GM19351 (cell line): ENCODE results near the gene PPP1R11.
"Not testable (repeated sequence)": the region's sequence is repeated elsewhere in the genome, so short reads cannot be mapped to it uniquely, and the experiment has no call there.

Experiments
- ATAC-seq: cut with Tn5 transposase; IDR thresholded peaks from one replicate; pipeline ENCODE4 v1.9.1; 2021; ENCODE audit warnings: mild to moderate bottlenecking, moderate library complexity; ENCODE audit not compliant: unreplicated experiment

PPP1R11 gene

DNA sequence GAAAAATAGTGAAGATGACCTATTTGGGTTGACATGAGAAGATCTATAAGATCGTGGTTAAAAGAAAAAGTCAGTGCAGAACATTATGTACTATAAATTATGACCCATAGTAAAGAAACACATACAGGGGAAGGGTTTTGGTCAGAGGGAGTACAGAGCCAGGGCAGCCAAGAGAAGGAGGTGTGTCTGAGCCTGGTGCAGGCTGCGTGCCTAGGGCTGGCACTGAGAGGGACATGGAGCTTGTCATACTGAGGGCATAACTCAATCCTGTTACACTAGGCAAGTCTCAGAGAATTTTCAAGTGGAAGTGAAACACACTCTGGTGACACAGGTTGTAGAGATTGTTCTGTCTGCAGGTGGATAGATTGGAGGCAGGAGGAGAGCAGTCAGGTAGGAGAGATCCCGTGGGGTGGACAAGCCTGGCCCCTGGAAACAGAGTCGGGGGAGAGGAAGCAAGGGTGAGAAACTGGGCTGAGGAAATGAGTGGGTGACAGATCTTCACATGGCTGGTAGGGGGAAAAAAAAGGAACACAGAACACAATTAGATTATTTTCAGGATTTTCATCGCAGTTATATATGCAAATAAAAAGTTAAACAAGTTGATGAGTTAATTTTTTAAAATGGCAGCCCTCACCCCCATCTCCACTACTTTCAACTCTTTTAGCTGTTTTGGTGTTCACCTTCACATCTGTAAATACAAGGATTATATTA lies 27.1 kb downstream of the PPP1R11 start:
- ATAC-seq: no peak

DNA sequence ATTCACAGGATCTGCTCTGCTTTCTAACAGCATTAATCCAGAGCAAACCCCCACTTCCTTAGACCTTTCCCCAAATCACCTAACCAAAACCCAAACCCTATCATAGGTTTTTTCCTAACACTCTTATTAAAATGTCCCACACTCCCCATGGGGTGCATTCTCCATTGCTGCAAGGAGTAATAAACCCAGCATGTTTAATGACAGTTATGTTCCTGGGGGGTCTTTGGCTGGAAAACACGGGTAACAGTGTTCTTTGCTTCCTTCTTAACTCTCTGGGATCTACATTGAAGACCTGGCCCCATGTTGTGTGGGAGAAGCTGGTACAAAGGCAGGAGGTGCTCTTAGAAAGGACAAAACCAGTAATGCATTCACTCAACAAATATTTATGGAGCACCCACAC lies 29.8 kb downstream of the PPP1R11 start:
- no peak for ATAC-seq

DNA sequence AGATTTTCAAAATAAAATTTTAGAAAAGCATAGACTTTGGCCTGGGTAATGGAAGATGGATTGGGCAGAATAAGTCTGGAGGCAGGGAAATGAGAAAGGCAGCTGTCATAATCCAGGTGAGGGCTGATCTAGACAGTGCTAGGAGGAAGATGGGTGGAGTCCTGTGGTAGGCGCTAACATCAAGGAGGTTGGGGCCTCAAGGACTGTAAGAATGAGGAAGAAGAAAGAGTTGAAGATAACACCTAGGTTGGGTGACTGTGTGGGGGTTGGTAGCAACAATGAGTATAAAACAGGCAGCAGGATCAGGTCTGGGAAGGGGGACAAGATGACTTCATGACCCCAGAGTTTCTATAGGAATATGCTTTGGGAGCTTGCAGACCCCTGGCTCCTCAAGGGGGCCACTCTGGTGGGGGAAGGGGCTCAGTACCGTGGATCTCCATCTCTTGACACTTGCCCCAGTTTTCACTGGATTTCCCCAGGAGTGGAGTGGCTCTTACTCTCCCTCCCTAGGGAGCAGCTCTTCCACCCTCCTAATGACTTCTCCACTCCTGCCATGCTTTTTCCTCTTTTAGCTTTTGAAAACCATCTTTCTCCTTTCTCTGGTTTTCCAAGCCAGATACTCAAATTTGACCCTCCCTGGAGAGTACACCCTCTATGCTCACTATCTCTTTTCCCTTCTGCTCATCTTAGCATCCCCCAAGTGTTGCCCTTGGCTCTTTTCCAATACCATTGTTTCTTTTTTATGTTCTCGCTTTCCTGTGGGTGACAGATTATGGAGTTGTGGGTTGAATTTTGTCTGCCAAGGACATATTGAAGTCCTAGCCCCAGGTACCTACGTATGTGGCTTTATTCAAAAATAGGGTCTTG lies 31.1 kb downstream of the PPP1R11 start:
- ATAC-seq: no peak

DNA sequence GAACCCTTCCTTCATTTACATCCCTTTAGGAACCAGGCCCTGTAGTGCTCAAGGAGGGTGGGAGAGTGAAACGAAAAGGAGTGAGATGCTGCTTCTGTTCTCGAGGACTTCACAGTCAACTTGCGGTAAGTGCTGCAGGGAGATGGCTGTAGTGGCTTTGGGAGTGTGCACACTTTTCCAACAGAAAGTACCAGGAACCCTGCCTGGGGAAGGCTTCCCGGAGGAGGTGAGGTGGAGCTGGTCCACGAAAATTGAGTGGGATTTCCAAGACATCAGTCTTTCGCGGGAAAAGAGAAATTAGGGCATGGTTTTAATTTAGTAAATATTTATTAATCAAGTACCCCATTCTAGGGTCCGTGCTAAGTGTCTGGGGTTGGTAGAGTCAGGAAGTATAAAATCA lies 33.2 kb downstream of the PPP1R11 start:
- ATAC-seq: no peak

DNA sequence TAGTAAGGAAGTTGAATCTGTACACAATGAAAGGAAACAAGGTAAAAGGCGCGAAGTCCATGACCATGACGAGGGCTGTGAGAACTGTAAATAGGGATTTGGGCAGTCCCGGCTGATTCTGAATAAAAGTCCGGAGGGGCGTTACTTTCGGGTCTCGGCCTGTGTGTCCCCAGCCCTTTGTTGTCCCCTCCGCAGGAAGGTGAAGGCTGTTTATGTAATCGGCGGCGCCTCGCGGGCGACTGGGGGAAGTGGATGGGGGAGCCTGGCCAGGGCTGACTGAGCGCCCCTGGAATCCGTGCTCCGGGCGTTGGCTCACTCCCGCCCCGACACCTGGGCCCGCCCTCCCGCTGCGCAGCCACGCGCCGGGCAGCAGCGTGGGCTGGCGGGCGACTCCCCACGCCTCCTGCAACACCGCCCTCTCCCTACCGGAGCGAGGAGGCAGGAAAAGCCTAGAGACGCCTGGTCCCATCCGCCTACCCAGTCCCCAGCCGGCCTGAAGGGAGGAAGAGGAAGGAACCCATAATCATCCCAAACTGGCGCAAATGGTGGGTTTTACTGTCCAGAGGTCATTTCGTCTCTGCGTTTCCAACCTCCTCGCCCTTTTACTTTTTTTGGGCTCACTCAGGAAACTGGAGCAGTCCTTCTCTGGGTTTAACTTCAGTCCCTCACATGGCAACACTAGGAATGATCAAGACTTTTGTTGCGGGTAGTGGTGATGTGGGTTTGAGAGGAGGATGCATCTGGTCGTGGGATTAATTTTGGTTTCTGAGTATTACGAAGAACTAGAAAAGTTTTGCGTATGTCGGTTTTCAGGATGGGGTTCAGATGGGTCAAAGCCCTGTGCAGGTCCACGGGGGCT lies 33.8 kb downstream of the PPP1R11 start:
- no peak for ATAC-seq

DNA sequence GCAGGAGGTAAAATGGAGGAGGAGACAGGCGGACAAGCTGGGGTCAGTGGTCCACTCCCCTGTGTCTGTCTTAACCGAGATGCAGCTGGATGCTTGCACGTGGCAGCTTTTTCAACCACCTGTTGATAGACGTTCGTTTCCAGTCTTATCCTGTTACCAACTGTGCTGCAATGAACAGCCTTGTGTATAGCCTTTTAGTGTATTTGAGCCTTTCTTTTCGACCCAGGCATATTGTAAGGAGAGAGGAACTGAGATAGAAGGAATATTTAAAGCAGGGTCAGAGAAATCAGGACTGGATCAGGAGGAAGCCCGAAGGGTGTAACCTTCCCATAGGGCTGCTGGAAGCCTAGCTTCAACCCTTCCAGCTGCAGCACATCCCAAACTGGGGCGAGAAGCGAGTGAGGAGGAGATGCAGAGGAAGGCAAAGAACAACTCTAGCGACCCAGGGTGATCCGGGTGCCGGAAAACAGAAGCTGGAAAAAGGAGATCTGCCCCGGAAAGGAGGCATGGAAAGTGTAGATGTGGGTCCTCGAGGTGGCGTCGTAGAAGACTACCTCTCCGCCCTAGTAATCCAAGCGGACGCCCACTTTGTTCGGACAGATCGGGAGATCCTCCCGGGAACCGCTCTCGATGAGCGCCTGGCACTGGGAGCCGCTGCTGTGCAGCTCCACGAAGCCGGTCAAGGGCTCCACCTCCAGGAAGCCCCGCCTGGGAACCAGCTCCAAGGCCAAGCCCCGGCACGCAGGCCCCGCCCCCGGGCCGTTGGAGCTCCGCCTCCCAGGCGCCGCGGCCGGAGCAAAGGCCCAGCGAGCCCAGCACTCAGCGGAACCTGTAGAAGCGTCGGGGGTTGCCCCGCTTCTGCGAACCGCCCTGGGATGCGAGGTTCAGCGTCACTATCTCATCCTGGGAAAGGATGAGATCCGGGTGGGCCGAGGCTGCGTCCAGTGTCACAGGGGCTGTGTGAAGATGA lies 34.7 kb downstream of the PPP1R11 start:
- ATAC-seq: peak; percentile 66

DNA sequence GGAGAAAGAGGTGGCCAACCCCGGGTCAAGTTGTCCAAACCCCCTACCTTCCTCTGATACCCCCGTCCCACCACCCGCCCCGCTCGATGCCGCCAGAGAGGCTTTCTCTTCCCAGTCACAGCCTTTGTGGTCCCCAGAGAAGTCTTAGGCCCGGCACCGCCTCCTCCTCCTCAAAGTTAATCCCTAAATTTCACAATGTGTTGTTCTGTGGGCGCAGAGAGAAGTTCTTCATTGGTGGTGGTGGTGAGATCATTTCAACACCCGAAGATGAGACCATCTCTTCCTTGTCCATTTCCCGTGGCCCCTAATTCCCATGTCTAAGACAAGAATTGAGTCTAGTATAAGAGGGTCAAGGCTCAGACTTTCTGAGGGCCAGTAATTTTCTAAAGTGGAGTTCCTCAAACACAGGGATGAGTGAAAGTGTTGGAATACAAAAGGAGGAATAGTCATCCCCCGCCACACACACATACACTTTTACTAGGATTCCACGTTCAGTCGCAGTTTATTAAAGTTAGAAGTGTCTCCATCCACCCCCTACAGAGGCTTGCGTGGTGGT lies 35.5 kb downstream of the PPP1R11 start:
- no peak for ATAC-seq

DNA sequence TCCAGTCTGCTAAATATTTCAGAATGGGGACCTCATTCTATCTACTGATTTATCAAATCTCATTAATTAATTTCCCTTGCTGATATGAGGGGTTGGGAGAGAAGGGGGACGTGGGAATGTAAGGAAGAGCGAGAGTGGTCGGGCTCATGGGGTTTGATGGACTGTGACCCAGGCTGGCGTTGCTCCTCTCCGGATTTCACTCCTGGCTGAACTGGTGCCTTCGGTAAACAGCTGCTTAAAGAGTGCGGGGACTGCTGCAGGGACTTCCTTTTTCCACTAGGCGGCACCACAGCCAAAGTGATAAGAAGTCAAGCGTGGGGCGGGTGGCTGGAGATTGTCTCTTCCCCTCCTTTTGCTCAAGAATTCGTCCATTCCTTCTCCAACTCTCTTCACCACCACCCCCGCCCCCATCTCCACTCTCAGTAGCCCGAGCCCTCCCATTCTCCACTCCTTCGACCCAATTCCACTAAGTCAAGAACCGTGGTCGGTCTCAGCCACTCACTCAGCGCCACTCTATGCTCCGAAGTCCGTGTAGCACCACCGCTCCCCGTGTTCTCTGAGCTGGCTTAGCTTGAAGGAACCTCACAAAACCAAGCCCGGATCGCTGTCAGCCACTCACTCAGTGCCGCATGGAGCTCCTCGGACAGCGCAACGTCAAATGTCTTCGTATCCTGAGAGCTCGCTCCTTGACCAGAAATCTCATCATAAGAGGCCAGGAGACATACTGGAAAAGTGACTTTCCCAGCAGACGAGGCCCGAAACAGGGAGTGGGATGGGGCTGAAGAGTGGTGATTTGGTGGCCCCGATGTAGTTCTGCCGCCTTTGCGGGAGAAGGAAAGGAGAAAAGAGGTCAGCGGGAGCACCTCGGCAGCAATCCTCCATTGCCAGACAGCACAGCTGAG lies 36.2 kb downstream of the PPP1R11 start:
- no peak for ATAC-seq

DNA sequence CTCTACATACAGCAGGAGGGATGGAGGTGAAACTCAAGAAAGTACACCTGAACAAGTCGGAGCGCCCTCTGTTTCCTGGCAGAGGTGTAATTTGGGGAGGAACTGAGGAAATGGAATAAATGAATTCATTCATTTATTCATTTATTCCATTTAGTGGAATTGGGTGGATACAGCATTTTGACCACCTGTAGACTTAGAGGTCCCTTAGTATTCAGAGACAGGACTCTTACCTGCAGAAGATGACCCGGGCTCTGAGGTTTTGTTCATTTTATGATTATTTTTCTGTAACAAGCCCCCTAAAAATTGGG lies 36.8 kb downstream of the PPP1R11 start:
- ATAC-seq: no peak

DNA sequence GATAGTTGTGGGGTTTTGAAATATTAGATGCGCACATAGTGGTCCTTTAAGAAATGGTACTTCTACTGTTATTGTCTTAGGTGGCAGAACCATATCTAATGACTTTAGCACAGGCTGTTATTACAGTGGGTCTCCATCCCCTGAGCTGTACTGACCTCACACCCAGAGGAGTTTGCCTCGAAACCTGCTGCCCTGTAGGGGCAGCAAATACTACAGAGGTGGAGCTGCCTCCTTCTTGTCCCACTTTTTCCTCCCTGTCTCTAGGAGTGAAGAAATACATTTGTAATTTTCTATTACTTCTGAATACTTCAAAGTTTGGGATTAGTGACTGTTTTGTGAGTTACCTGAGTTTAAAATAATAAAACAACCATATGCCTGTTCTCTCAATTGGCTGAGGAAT lies 37.7 kb downstream of the PPP1R11 start:
- ATAC-seq: no peak

DNA sequence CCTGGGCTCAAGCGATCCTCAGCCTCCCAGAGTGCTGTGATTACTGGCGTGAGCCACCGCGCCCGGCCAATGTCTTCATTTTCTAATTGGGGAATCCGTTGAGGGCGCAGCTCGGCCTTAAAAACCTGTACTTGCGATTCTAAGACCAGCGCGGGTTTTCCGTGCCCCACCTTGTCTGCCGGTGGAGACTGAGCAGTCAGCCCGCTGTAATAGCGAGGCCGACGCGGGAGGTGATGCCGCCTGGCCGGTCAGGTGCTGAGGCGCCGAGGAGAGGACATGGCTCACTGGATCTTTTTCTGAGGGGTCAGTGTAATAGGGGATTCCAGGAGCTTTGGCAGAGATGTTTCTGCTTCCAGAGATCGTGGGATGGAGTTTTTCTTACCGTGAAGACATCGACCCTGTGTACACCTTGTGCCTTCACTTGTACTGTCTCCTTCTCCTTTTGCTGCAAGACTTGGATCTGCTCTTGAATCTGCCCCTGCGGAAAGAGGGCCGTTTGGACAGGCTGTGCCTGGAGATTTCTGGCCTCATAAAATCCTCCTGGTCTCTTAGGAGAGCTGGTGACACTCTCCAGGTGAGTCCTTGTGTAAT lies 44.4 kb downstream of the PPP1R11 start:
- ATAC-seq: no peak

DNA sequence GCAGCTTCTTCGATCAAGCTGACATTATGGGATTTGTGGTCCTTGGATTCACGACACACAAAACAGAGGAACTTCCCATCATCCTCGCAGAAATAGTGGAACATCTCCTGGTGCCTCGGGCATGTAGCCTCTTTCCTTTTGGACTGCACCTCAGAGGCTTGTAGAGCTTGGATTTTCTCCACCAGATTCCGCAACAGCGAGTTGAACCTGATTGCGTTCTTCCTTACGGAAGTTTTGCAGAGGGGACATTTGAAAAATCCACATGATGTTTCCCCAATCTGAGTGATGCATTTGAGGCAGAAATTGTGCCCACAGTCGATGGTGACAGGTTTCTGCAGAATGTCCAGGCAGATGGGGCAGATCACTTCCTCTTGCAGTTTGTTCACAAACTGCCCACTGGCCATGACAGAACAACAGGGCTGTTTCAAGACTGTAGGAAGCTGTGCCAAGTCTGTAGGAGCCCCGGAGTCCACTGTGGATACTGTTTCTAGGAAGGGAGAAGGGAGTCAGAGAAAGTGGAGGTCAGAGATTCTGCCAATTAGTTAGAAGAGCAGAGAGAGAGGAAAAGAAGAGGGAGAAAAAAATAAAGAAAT lies 45.5 kb downstream of the PPP1R11 start:
- no peak for ATAC-seq

DNA sequence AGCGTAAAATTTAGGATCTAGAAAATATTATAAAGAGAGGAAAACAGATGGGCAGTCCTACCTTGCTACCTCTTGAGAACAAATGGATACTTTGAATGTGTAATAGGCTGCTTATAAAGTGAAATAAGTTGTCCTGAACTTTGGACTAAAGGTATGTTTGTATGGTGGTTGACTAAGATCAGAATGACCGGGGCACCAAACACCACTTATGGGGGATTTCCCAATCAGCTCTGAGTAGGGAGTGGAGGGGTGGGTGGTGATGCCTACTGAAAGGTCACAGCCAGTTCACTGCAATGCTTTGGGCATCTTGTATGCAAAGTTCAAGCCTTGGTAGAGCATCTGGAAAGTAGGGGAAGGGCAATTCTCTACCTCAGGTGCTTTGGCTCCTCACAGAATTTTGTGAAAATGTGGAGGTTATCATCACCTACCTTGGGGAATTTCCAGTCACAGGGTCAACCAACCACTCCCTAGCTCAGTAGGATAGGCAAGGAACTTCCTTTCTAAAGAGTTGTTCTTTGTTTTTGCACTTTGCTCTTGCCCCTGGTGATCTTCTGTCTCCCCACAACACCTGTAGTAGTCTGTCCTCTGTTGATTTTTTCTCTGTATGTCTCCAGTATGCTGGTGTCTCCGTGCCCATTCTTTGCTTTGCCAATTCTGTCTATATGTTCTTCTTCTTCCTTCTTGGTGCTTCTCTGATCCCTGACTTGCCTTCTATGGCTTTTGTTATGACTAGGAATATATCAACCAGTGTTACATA lies 46.2 kb downstream of the PPP1R11 start, which contains the start of gene TRIM31:
Gene TRIM31 (minus strand): TSS at position 88 of the 757 bp plus-strand sequence. CDS start 285 bp downstream, outside the sequence.
- ATAC-seq: no peak

DNA sequence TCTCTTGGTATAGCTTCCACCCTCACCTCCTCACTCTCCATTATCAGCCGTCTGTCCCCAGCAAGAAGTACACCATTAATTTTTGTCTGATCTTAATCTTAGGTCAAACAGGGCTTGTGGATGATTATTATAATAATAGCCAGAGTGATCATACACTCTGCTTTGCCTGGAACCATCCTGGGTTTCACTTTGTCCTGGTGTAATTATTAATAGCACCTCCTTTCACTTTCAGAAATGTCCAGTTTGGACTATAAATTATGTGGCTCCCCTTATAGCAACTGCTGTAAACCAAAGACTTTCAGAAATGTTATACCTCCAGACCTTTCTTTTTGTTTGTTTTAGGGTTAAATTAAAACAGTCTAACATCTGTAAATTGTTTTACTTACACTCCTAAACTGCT lies 46.8 kb downstream of the PPP1R11 start:
- ATAC-seq: no peak

DNA sequence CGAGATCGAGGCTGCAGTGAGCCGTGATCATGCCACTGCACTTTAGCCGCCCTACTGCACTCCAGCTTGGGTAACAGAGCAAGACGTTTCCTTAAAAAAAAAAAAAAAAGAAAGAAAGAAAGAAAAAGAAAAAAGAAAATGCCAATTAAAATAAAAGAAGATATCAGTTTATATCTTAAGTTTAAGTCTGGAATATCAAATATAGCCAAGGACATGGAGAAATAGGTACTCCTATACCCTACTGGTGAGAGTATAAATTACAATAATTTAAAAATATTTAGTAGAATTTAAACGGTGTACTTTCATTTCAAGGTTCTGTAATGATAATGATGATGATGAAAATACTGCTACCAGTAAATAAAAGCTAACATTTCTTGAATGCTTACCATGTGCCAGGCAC lies 49.7 kb downstream of the PPP1R11 start:
- no peak for ATAC-seq

DNA sequence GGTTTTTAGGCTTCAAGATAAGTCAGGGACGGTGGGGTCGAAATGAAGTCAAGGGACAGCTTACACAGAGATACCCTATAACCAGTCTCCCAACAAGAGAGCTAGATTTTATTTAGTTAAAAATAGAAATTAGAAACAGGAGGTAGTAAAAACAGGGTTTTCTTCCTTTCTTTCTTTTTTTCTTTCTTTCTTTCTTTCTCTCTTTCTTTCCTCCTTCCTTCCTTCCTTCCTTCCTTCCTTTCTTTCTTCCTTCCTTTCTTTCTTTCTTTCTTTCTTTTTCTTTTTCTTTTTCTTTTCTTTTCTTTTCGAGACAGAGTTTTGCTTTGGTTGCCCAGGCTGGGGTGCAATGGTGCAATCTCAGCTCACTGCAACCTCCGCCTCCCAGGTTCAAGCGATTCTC lies 51.7 kb downstream of the PPP1R11 start:
- not testable (repeated sequence) for ATAC-seq
